CD4-positive, alpha-beta T cell treated with Interleukin-17A for 1 hour (primary cell): Measurements from ENCODE around the gene TMEM141.
"Not testable (repeated sequence)": the region's sequence is repeated elsewhere in the genome, so short reads cannot be mapped to it uniquely, and the experiment has no call there.

ENCODE experiments used
- DNase-seq: peaks from one replicate; pipeline ENCODE4 v3.0.0-alpha.2; 2020

The TMEM141 gene

GRCh38 chr9:136820971-136821825 is 30.1 kb downstream of the TMEM141 start:
- DNase-seq = no peak

- no peak for DNase-seq
These were observed 30.8 kb downstream of the TMEM141 start for GRCh38 chr9:136821826-136822544.

- DNase-seq = no peak
These were observed 32.2 kb downstream of the TMEM141 start for GRCh38 chr9:136823136-136824046.

- DNase-seq = no peak
These were observed 33.5 kb downstream of the TMEM141 start for GRCh38 chr9:136824496-136825225.

- DNase-seq = no peak
These were observed 34.4 kb downstream of the TMEM141 start for GRCh38 chr9:136825295-136826187.

- no peak for DNase-seq
These were observed 35.0 kb downstream of the TMEM141 start for GRCh38 chr9:136826188-136826541.

- no peak for DNase-seq
These were observed 35.8 kb downstream of the TMEM141 start for GRCh38 chr9:136826703-136827582.

GRCh38 chr9:136827794-136828473 is 36.8 kb downstream of the TMEM141 start:
- DNase-seq = no peak

- DNase-seq = no peak
These were observed 37.5 kb downstream of the TMEM141 start for GRCh38 chr9:136828474-136829140.

- no peak for DNase-seq
These were observed 38.3 kb downstream of the TMEM141 start for GRCh38 chr9:136829412-136829811.

- no peak for DNase-seq
These were observed 39.1 kb downstream of the TMEM141 start for GRCh38 chr9:136829981-136830885.

- no peak for DNase-seq
These were observed 40.0 kb downstream of the TMEM141 start for GRCh38 chr9:136831002-136831719.

GRCh38 chr9:136831720-136832104 is 40.6 kb downstream of the TMEM141 start:
- DNase-seq = no peak

- no peak for DNase-seq
These were observed 41.4 kb downstream of the TMEM141 start for GRCh38 chr9:136832581-136832980.

- not testable (repeated sequence) for DNase-seq
These were observed 42.4 kb downstream of the TMEM141 start for GRCh38 chr9:136833381-136834048.

GRCh38 chr9:136835162-136835931 is 44.2 kb downstream of the TMEM141 start:
- no peak for DNase-seq
